Retina (tissue), 1 donor: ENCODE data around the gene HYAL4.
A peak's percentile ranks its signal among the peaks of the same experiment; 100 is the strongest.
"Not testable (repeated sequence)": the region's sequence is repeated elsewhere in the genome, so short reads cannot be mapped to it uniquely, and the experiment has no call there.

Source experiments
- DNase-seq: peaks from one replicate; pipeline ENCODE4 v3.0.0-alpha.2; 2016

Gene HYAL4

DNA sequence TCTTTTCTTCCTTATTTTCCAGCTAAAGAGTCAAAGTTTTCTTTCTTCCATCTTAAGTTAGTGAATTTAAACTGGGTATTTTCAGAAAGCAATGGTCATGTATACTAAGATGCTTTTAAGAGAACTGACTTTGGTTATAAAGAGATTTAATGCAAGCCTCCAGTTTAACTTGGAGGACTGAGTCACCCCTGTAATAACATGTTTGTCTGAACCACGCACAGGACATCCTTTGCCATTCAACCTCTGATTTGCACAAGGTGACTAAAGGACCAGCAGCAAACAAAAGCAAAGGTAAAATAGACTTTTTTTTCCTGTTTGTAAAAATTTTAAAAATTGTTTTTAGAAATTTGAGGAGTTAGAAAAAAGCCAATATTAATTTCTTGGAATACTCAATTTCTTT, 2.9 kb downstream of the HYAL4 start:
- DNase-seq, result no peak

GRCh38 chr7:123849855-123850254, 4.9 kb downstream of the HYAL4 start:
- no peak for DNase-seq

GRCh38 chr7:123851404-123851803, 6.4 kb downstream of the HYAL4 start:
- not testable (repeated sequence) for DNase-seq

GRCh38 chr7:123854291-123854690, 9.3 kb downstream of the HYAL4 start:
- not testable (repeated sequence) for DNase-seq

GRCh38 chr7:123856428-123856827, 11.5 kb downstream of the HYAL4 start:
- DNase-seq, result not testable (repeated sequence)

GRCh38 chr7:123860848-123861247, 15.9 kb downstream of the HYAL4 start:
- no peak for DNase-seq

GRCh38 chr7:123862775-123863174, 17.8 kb downstream of the HYAL4 start:
- no peak for DNase-seq

- DNase-seq, result no peak
Observed at GRCh38 chr7:123863461-123863860, 18.5 kb downstream of the HYAL4 start.

DNA sequence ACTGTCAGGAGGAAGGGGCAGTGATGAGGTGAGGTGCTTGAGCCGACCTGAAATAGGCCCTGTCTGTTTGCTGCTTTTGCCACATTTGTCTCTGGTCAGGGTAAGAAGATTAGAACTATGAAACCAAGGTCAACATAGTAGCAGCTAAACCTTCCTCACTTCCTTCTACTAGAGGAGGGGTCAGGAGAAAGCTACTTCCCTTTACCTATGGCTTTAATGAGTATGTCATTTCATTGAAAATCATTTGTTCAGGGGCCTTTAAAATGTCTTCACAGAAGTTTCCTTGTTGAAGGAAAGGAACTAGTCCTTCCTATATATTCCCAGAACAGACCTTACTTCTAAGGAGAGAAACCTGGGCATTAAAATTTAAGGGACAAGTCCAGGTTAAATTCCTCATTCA, 19.0 kb downstream of the HYAL4 start:
- no peak for DNase-seq

GRCh38 chr7:123864436-123864835, 19.5 kb downstream of the HYAL4 start:
- no peak for DNase-seq

GRCh38 chr7:123864966-123865365, 20.0 kb downstream of the HYAL4 start:
- no peak for DNase-seq

- peak; percentile 39 for DNase-seq
Observed at GRCh38 chr7:123865517-123866117, 20.6 kb downstream of the HYAL4 start.

DNA sequence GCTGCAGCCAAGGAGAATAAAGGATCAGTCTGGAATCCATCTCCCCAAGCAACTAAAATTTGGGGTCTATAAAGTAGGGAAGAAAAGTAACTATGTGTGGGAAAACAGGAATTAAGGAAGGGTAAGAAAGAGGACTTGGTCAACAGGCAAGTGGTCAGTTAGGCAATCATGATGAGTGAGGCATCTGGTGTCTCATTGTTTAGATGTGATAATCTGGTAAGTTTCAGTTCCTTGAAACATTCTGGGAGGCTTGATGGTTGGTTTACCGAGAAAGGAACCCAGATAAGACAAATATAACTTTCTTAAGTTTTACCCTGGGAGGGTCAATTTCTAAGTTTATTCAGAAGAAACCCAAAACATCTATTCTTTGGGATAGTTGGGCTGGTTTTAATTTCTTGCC, 22.3 kb downstream of the HYAL4 start:
- no peak for DNase-seq

GRCh38 chr7:123871998-123872867, 27.3 kb downstream of the HYAL4 start:
- DNase-seq, result peak; percentile 59

DNA sequence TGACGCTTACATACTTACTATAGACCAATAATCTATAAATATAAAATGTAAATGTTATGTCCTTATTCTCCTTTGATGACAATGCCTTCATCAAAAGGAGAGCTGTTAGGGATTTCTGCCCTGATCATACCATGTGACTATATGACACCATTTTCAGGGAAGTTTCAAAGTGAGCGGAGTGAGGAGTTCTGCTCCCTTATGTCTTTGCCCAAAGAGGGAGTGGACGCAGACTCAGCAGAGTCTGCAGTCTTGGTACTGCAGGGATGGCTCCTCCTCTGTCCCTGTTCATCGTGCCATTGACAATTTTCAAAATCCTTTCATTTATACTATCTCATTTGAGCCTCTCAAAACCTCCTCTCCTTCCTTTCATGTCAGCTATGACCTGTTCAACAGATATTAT, 27.9 kb downstream of the HYAL4 start:
- DNase-seq, result no peak

- DNase-seq, result peak; percentile 11
Observed at GRCh38 chr7:123876557-123877256, 31.7 kb downstream of the HYAL4 start.

GRCh38 chr7:123879628-123880027, 34.7 kb downstream of the HYAL4 start:
- DNase-seq, result no peak

DNA sequence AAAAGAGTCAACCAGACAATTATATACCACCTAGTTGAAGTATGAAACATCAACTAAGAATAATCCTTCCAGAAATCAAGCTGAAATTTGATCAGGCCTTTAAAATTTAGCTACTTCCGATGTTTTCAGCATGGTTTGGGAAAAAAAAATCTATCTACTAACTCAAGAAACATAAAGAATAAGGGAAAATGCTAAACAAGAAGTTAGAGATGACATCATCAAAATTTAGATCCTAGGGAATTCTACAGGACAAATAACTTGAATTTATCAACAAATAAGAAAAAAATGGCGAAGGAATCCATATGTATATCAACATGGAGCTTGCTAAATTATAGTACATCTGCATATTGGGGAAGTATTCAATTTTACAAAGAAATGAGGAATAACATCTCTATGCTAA, 36.3 kb downstream of the HYAL4 start:
- no peak for DNase-seq

DNA sequence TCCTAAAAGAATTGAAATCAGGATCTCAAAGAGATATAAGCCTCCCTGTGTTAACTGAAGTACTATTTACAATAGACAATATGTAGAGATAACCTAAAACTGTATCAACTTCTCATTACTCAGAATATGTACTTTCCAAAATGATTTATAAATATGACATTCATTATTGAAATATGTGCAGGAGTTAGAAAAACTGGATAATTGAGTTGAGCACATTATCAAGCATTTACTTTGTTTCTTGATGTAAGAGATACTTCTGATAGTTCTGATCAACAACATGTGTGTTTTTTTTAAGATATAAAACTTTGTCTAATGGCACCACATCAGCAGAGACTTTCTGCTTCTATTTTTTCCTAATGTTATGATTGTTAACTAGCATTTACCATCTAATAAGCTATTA, 38.2 kb downstream of the HYAL4 start:
- no peak for DNase-seq

DNA sequence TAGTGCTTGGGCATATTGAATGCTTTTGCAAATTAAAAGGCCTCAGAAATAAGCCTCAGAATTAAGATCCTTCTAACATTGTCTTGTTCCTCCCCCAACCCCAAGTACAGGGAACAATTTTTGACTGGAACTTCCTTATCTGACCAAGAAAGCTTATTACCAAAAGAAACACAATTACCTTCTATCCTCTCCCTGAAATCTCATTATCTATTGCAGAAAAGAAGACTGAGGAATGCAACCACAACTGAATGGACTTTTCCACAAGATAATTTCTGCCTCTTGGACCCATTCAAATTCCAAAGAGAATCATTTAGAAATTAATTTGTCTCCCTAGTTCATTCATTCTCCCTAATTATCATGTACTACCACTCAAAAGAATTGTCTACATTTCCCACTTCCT, 43.2 kb downstream of the HYAL4 start:
- no peak for DNase-seq

DNA sequence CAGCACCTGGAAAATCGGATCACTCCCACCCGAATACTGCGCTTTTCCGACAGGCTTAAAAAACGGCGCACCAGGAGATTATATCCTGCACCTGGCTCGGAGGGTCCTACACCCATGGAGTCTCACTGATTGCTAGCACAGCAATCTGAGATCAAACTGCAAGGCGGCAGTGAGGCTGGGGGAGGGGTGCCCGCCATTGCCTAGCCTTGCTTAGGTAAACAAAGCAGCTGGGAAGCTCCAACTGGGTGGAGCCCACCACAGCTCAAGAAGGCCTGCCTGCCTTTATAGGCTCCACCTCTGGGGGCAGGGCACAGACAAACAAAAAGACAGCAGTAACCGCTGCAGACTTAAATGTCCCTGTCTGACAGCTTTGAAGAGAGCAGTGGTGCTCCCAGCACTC, 49.8 kb downstream of the HYAL4 start:
- DNase-seq, result not testable (repeated sequence)

- no peak for DNase-seq
Observed at GRCh38 chr7:123901101-123901500, 56.1 kb downstream of the HYAL4 start.

GRCh38 chr7:123905714-123906113, 60.7 kb downstream of the HYAL4 start:
- no peak for DNase-seq

DNA sequence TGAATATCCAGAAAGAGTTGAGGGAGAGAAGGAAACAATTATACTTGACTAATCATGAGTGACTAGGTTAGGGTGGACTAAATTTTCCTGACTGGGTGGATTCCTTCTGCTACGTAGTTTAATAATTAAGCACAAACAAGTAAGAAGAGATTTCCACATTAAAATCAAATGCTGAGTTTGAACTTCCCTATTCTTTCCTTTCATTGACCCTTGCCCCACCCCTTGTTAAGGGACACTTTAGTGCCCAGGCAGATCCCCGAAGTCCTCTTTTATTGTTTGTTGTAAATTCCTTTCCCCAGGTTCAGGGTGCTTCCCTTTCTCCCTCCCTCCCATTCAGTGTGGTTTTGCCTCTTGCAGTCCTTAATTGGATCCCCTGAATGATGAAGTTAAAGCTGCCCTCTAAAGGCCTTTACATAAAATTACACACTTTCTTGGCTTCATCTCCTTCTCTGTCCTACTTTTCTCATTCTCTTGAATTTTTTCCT, 71.3 kb downstream of the HYAL4 start:
- peak; percentile 6 for DNase-seq
